Measurements from ENCODE around the gene EIF2B2. TPM values are rescaled to one million over a fixed set of nuclear protein-coding genes. Genes with fewer than 3 reads are reported as not detected.

EIF2B2 gene
- total and polyA plus RNA-seq, 7 donors, result 44.5 to 91.9 (median 64.4) TPM

GRCh38 chr14:75040959-75041358, 38.2 kb downstream of the EIF2B2 start:
- ATAC-seq (no peak), DNase-seq (no peak)
- Histone ChIP-seq H3K4me3 (no peak overlapping the region), H3K4me1 (peaks cover 14% of the 10 kb centered on the region), H3K9me3 (no peaks in the 10 kb centered on the region), H3K27me3 (ENCODE audit: insufficient read depth in 3 of 3, low read length in 2 of 3) (no peaks in the 10 kb centered on the region), H3K27ac (no peak overlapping the region), H3K36me3 (ENCODE audit: insufficient read depth in 1 of 2, low read depth in 1 of 2) (peaks cover 10 to 57% of the 10 kb centered on the region in 2 donors)
- TF ChIP-seq CTCF (IDR thresholded peaks at IDR 0.05), result no peak
- intact Hi-C loops (cut with DNase I), result no loop called here
- 98 to 99% (median 98%) methylated on average over 2 of the region's 2 CpGs for WGBS, 3 donors

- TF ChIP-seq CTCF (IDR thresholded peaks at IDR 0.05), result no peak
- no peak for ATAC-seq
Observed at GRCh38 chr14:75041613-75042012, 38.9 kb downstream of the EIF2B2 start.

GRCh38 chr14:75042035-75042434, 39.3 kb downstream of the EIF2B2 start:
- TF ChIP-seq CTCF (IDR thresholded peaks at IDR 0.05), result no peak
- H3K27ac ChIP-seq, result no peak overlapping the region
- peaks cover 14% of the 10 kb centered on the region for H3K4me1 ChIP-seq
- H3K27me3 ChIP-seq (ENCODE audit: insufficient read depth in 3 of 3, low read length in 2 of 3), result no peaks in the 10 kb centered on the region
- DNase-seq (no peak), ATAC-seq (no peak)
- peaks cover 10 to 50% of the 10 kb centered on the region in 2 donors for H3K36me3 ChIP-seq (ENCODE audit: insufficient read depth in 1 of 2, low read depth in 1 of 2)
- WGBS, 3 donors, result 41 to 43% (median 42%) methylated on average over 6 of the region's 6 CpGs
- no peaks in the 10 kb centered on the region for H3K9me3 ChIP-seq
- intact Hi-C loops (cut with DNase I), result no loop called here
- H3K4me3 ChIP-seq, result no peak overlapping the region

More at GRCh38 chr14:75041613-75042012, 38.9 kb downstream of the EIF2B2 start:
- 93 to 96% (median 93%) methylated on average over 4 of the region's 4 CpGs for whole genome bisulfite sequencing, 3 donors
- H3K4me1 ChIP-seq, result peaks cover 14% of the 10 kb centered on the region
- no peaks in the 10 kb centered on the region for H3K27me3 ChIP-seq (ENCODE audit: insufficient read depth in 3 of 3, low read length in 2 of 3)
- no peak overlapping the region for H3K27ac ChIP-seq
- intact Hi-C loops (cut with DNase I), result no loop called here
- peaks cover 10 to 54% of the 10 kb centered on the region in 2 donors for H3K36me3 ChIP-seq (ENCODE audit: insufficient read depth in 1 of 2, low read depth in 1 of 2)
- no peaks in the 10 kb centered on the region for H3K9me3 ChIP-seq
- no peak overlapping the region for H3K4me3 ChIP-seq
- no peak for DNase-seq

GRCh38 chr14:75044322-75044721, 41.6 kb downstream of the EIF2B2 start:
- no peak overlapping the region for H3K4me3 ChIP-seq
- peaks cover 24% of the 10 kb centered on the region for H3K4me1 ChIP-seq
- no peaks in the 10 kb centered on the region for H3K9me3 ChIP-seq
- ATAC-seq (peak in 2 of 4 donors; percentile 68 to 76), DNase-seq (no peak)
- H3K36me3 ChIP-seq (ENCODE audit: insufficient read depth in 1 of 2, low read depth in 1 of 2), result peaks cover 6 to 37% of the 10 kb centered on the region in 2 donors
- H3K27ac ChIP-seq, result no peak overlapping the region
- 12 to 22% (median 19%) methylated on average over 2 of the region's 2 CpGs for WGBS, 3 donors
- TF ChIP-seq CTCF (IDR thresholded peaks at IDR 0.05), result no peak
- no peaks in the 10 kb centered on the region for H3K27me3 ChIP-seq (ENCODE audit: insufficient read depth in 3 of 3, low read length in 2 of 3)
- intact Hi-C loops (cut with DNase I), result no loop called here

- Histone ChIP-seq H3K27me3 (ENCODE audit: insufficient read depth in 3 of 3, low read length in 2 of 3) (no peaks in the 10 kb centered on the region), H3K4me1 (peaks cover 29% of the 10 kb centered on the region), H3K36me3 (ENCODE audit: insufficient read depth in 1 of 2, low read depth in 1 of 2) (peaks cover 6 to 35% of the 10 kb centered on the region in 2 donors), H3K9me3 (no peaks in the 10 kb centered on the region), H3K27ac (no peak overlapping the region), H3K4me3 (no peak overlapping the region)
- intact Hi-C loops (cut with DNase I), result loop anchor here in 1 of 2 donors (5.0 kb wide), 1 partner anchor 37 kb away; no protein-coding TSS in a partner anchor
- no peak for TF ChIP-seq CTCF (IDR thresholded peaks at IDR 0.05)
- no peak for ATAC-seq
- no peak for DNase-seq
- WGBS, 3 donors, result 61 to 79% (median 62%) methylated on average over 8 of the region's 8 CpGs
Observed at GRCh38 chr14:75044752-75045151, 42.0 kb downstream of the EIF2B2 start.

Data from psoas muscle (tissue), 8 donors.